Measurements from ENCODE around the gene LCA5. TPM values are rescaled to one million over a fixed set of nuclear protein-coding genes. Genes with fewer than 3 reads are reported as not detected.

The LCA5 gene
- total and polyA plus RNA-seq, 2 donors (not counting 1 experiment from before 2014, with no cell fraction given): 0.12 to 0.91 TPM

GRCh38 chr6:79468116-79468515, 69.1 kb downstream of the LCA5 start:
- H4K20me1 ChIP-seq (ENCODE audit: control insufficient read depth, insufficient read depth, low read length, poor library complexity, severe bottlenecking): no peaks in the 10 kb centered on the region
- TF ChIP-seq CTCF (IDR thresholded peaks at IDR 0.05) (no peak), EZH2 (IDR thresholded peaks at IDR 0.05; ENCODE audit: borderline replicate concordance, insufficient read depth, low read depth, low read length, poor library complexity, severe bottlenecking) (no peak)
- peaks cover 17% of the 10 kb centered on the region for H3K27me3 Mint-ChIP-seq
- no peak for ATAC-seq (ENCODE audit: low read depth)
- no peaks in the 10 kb centered on the region for H3K9me3 Mint-ChIP-seq (ENCODE audit: insufficient read depth)
- no peak overlapping the region for H3K27ac ChIP-seq (ENCODE audit: low read length in 2 of 2)
- H2AFZ ChIP-seq (ENCODE audit: insufficient read depth, low read depth, low read length, poor library complexity, severe bottlenecking): no peak overlapping the region
- H3K9me3 ChIP-seq (ENCODE audit: control extremely low read depth in 1 of 3, control insufficient read depth in 2 of 3, insufficient read depth in 1 of 3, low read length in 2 of 3): no peaks in the 10 kb centered on the region
- intact Hi-C loops (cut with micrococcal nuclease): loop anchor here (5.0 kb wide), 1 partner anchor 1726 kb away; no protein-coding TSS in a partner anchor
- H3K27me3 ChIP-seq (replicated peaks in 1 of 4; ENCODE audit: control extremely low read depth in 1 of 4, control insufficient read depth in 3 of 4, insufficient read depth in 4 of 4, low read length in 3 of 4): no peaks in the 10 kb centered on the region
- H3K27ac Mint-ChIP-seq: no peak overlapping the region
- ChIA-PET POLR2A (no interaction called here), CTCF (no interaction called here)
- H3K9ac ChIP-seq (ENCODE audit: low read length): no peak overlapping the region
- H3K4me3 ChIP-seq (ENCODE audit: control extremely low read depth in 1 of 5, extremely low read depth in 1 of 5, insufficient read depth in 1 of 5, low read depth in 2 of 5, low read length in 4 of 5): no peak overlapping the region
- no peak for DNase-seq
- no peaks in the 10 kb centered on the region for H3K4me1 ChIP-seq (ENCODE audit: control insufficient read depth in 2 of 2, insufficient read depth in 2 of 2, low read length in 2 of 2)
- H3K36me3 ChIP-seq (replicated peaks in 1 of 2; ENCODE audit: control extremely low read depth in 1 of 2, control insufficient read depth in 1 of 2, extremely low read depth in 1 of 2, insufficient read depth in 2 of 2, low read length in 1 of 2): no peaks in the 10 kb centered on the region
- H3K4me1 Mint-ChIP-seq: no peaks in the 10 kb centered on the region
- H3K4me2 ChIP-seq (replicated peaks; ENCODE audit: low read depth, low read length, poor library complexity, severe bottlenecking): no peak overlapping the region
- H3K4me3 Mint-ChIP-seq: no peak overlapping the region
- WGBS (ENCODE audit: insufficient coverage): 54% methylated on average over 2 of the region's 2 CpGs
- no peaks in the 10 kb centered on the region for H3K79me2 ChIP-seq (ENCODE audit: control insufficient read depth, insufficient read depth, low read length)

DNA sequence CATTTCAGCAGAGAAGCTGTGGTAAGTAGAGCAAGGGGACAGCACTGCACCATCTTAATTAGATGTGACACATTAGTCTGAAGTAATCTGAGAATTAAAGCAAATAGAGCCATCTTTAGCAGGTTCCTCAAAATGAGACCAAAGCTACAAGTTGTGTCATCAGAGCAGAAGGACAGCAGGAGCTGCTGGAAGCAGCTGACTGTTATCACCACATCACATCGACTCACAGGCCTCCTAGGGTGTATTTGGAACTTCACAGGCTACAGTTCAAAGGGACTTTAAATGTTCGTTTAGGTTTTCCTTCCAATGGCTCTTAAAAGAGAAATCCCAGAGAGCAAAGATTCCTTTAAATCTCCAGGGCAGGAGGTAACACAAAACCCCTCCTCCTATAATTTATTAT, 69.5 kb downstream of the LCA5 start:
- DNase-seq: no peak
- H3K27me3 Mint-ChIP-seq: peaks cover 14% of the 10 kb centered on the region
- H3K4me3 ChIP-seq (ENCODE audit: control extremely low read depth in 1 of 5, extremely low read depth in 1 of 5, insufficient read depth in 1 of 5, low read depth in 2 of 5, low read length in 4 of 5): no peak overlapping the region
- no peaks in the 10 kb centered on the region for H3K4me1 Mint-ChIP-seq
- H3K27ac Mint-ChIP-seq: no peak overlapping the region
- POLR2A ChIA-PET: no interaction called here
- no peak overlapping the region for H3K27ac ChIP-seq (ENCODE audit: low read length in 2 of 2)
- H3K9me3 Mint-ChIP-seq (ENCODE audit: insufficient read depth): no peaks in the 10 kb centered on the region
- H3K27me3 ChIP-seq (replicated peaks in 1 of 4; ENCODE audit: control extremely low read depth in 1 of 4, control insufficient read depth in 3 of 4, insufficient read depth in 4 of 4, low read length in 3 of 4): no peaks in the 10 kb centered on the region
- CTCF ChIA-PET: no interaction called here
- TF ChIP-seq EZH2 (IDR thresholded peaks at IDR 0.05; ENCODE audit: borderline replicate concordance, insufficient read depth, low read depth, low read length, poor library complexity, severe bottlenecking): no peak
- no peak for TF ChIP-seq CTCF (IDR thresholded peaks at IDR 0.05)
- no peak overlapping the region for H3K4me2 ChIP-seq (replicated peaks; ENCODE audit: low read depth, low read length, poor library complexity, severe bottlenecking)
- no peak overlapping the region for H3K4me3 Mint-ChIP-seq
- H3K9ac ChIP-seq (ENCODE audit: low read length): no peak overlapping the region
- no peak overlapping the region for H2AFZ ChIP-seq (ENCODE audit: insufficient read depth, low read depth, low read length, poor library complexity, severe bottlenecking)
- H3K9me3 ChIP-seq (ENCODE audit: control extremely low read depth in 1 of 3, control insufficient read depth in 2 of 3, insufficient read depth in 1 of 3, low read length in 2 of 3): no peaks in the 10 kb centered on the region
- intact Hi-C loops (cut with micrococcal nuclease): loop anchor here (5.0 kb wide), 1 partner anchor 1725 kb away; no protein-coding TSS in a partner anchor
- H3K79me2 ChIP-seq (ENCODE audit: control insufficient read depth, insufficient read depth, low read length): no peaks in the 10 kb centered on the region
- no peaks in the 10 kb centered on the region for H3K4me1 ChIP-seq (ENCODE audit: control insufficient read depth in 2 of 2, insufficient read depth in 2 of 2, low read length in 2 of 2)
- no peak for ATAC-seq (ENCODE audit: low read depth)
- no peaks in the 10 kb centered on the region for H3K36me3 ChIP-seq (replicated peaks in 1 of 2; ENCODE audit: control extremely low read depth in 1 of 2, control insufficient read depth in 1 of 2, extremely low read depth in 1 of 2, insufficient read depth in 2 of 2, low read length in 1 of 2)
- no CpG with 5 or more reads among the region's 2 CpGs for WGBS (ENCODE audit: insufficient coverage)
- no peaks in the 10 kb centered on the region for H4K20me1 ChIP-seq (ENCODE audit: control insufficient read depth, insufficient read depth, low read length, poor library complexity, severe bottlenecking)

Measured in B cell (primary cell).